ENCODE data around the gene RALGAPA1. TPM values are rescaled to one million over a fixed set of nuclear protein-coding genes. Genes with fewer than 3 reads are reported as not detected.
"Not testable (repeated sequence)": the region's sequence is repeated elsewhere in the genome, so short reads cannot be mapped to it uniquely, and the experiment has no call there.

The RALGAPA1 gene
- total RNA-seq, 6 experiments from 2014 or later = 12.1 to 16.1 (median 13.2) TPM

DNA sequence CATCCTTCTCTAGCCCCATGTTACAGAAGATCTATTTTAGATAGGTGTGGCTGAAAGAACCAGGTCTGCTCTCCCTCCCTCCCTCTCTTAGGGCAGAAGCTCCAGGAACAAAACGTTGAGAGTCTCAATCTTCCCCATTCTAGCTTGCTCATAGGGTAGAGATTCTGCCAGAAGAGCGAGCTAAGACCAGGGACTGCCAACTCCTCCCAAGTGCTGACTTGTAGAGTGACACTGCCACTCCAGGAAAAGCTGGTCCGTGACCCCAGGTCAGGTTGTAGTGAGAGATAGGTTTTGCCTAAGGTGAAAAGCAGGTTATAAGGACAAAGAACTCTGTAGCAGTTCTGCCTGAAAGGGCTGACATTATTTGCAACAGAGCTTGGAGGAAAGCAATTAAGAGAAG, 201.7 kb downstream of the RALGAPA1 start:
- Mint-ChIP-seq H3K36me3 (ENCODE audit: low read depth) (peaks cover 31% of the 10 kb centered on the region), H3K27ac (no peak overlapping the region), H3K4me1 (ENCODE audit: low read depth) (no peaks in the 10 kb centered on the region), H3K27me3 (ENCODE audit: insufficient read depth) (peaks cover 4% of the 10 kb centered on the region), H3K9me3 (peaks cover 13% of the 10 kb centered on the region), H3K4me3 (no peak overlapping the region)
- DNase-seq = no peak
- TF ChIP-seq, protein P1, sequence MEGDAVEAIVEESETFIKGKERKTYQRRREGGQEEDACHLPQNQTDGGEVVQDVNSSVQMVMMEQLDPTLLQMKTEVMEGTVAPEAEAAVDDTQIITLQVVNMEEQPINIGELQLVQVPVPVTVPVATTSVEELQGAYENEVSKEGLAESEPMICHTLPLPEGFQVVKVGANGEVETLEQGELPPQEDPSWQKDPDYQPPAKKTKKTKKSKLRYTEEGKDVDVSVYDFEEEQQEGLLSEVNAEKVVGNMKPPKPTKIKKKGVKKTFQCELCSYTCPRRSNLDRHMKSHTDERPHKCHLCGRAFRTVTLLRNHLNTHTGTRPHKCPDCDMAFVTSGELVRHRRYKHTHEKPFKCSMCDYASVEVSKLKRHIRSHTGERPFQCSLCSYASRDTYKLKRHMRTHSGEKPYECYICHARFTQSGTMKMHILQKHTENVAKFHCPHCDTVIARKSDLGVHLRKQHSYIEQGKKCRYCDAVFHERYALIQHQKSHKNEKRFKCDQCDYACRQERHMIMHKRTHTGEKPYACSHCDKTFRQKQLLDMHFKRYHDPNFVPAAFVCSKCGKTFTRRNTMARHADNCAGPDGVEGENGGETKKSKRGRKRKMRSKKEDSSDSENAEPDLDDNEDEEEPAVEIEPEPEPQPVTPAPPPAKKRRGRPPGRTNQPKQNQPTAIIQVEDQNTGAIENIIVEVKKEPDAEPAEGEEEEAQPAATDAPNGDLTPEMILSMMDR (IDR thresholded peaks at IDR 0.05) = no peak

DNA sequence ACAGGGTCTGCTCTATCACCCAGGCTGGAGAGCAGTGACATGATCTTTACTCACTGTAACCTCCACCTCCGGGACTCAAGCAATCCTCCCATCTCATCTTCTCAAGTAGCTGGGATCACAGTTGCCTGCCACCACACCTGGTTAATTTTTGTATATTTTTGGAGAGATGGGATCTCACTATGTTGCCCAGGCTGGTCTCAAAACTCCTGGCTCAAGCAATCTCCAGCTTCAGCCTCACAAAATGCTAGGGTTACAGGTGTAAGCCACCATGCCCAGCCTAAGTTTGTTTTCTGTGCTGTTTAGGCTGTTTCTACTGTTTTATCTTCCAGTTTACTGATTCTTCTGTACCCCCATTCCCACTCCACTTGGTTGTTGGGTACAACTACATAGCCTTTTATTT, 208.8 kb downstream of the RALGAPA1 start:
- TF ChIP-seq, protein P1 (IDR thresholded peaks at IDR 0.05) = no peak
- DNase-seq = no peak
- no peak overlapping the region for H3K27ac Mint-ChIP-seq
- no peaks in the 10 kb centered on the region for H3K9me3 Mint-ChIP-seq
- no peak overlapping the region for H3K4me3 Mint-ChIP-seq
- no peaks in the 10 kb centered on the region for H3K27me3 Mint-ChIP-seq (ENCODE audit: insufficient read depth)
- H3K36me3 Mint-ChIP-seq (ENCODE audit: low read depth) = peaks cover 34% of the 10 kb centered on the region
- no peaks in the 10 kb centered on the region for H3K4me1 Mint-ChIP-seq (ENCODE audit: low read depth)

DNA sequence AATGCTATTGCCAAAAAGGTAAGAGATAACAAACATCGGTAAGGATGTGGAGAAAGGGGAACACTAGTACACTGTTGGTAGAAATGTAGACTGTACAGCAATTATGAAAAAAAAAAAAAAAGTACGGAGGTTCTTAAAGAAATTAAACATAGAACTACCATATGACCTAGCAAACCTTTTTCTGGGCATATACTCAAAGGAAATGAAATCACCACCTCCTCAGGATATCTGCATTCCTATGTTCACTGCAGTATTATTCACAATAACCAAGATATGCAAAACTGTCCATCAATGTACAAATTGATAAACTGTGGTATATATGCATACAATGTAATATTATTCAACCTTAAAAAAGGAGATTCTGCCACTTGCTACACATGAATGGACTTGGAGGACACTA, 214.5 kb downstream of the RALGAPA1 start:
- peaks cover 25% of the 10 kb centered on the region for H3K36me3 Mint-ChIP-seq (ENCODE audit: low read depth)
- H3K27ac Mint-ChIP-seq = no peak overlapping the region
- H3K9me3 Mint-ChIP-seq = no peaks in the 10 kb centered on the region
- H3K4me1 Mint-ChIP-seq (ENCODE audit: low read depth) = 0 out of 2 replicates have a peak, but pooled peaks cover 6% of the 10 kb centered on the region
- TF ChIP-seq, protein P1 (IDR thresholded peaks at IDR 0.05) = no peak
- no peak for DNase-seq
- H3K27me3 Mint-ChIP-seq (ENCODE audit: insufficient read depth) = no peaks in the 10 kb centered on the region
- H3K4me3 Mint-ChIP-seq = no peak overlapping the region

DNA sequence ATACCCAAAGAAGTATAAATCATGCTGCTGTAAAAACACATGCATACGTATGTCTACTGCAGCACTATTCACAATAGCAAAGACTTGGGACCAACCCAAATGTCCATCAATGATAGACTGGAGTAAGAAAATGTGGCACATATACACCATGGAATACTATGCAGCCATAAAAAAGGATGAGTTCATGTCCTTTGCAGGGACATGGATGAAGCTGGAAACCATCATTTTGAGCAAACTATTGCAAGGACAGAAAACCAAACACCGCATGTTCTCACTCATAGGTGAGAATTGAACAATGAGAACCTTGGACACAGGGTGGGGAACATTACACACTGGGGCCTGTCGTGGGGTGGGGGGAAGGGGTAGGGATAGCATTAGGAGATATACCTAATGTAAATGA, 221.7 kb downstream of the RALGAPA1 start:
- not testable (repeated sequence) for H3K27me3 Mint-ChIP-seq (ENCODE audit: insufficient read depth); DNase-seq; H3K4me3 Mint-ChIP-seq; H3K9me3 Mint-ChIP-seq; H3K27ac Mint-ChIP-seq; H3K4me1 Mint-ChIP-seq (ENCODE audit: low read depth)
- H3K36me3 Mint-ChIP-seq (ENCODE audit: low read depth) = peaks cover 24% of the 10 kb centered on the region

DNA sequence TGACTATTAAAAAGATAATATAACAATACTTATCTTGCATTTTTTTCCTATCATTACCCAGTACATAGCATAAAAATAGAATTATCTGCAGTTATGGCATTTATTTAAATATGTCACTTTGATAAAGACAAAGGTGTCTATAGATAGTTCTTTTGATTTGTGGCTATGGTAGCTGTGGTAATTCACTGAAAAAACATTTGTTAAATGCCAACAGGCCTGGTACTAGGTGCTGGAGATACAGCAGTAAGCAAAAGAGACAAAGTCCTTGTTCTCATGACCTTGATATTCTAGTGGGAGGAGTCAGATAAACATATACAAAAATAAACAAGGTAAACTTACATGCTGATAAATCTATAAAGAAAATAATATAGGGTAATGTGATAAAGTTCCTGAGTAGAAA, 230.5 kb downstream of the RALGAPA1 start:
- Mint-ChIP-seq H3K27me3 (ENCODE audit: insufficient read depth) (no peaks in the 10 kb centered on the region), H3K4me3 (no peak overlapping the region), H3K27ac (no peak overlapping the region), H3K4me1 (ENCODE audit: low read depth) (no peaks in the 10 kb centered on the region), H3K9me3 (no peaks in the 10 kb centered on the region), H3K36me3 (ENCODE audit: low read depth) (0 out of 2 replicates have a peak, but pooled peaks cover 5% of the 10 kb centered on the region)
- TF ChIP-seq, protein P1 (IDR thresholded peaks at IDR 0.05) = no peak
- DNase-seq = no peak

DNA sequence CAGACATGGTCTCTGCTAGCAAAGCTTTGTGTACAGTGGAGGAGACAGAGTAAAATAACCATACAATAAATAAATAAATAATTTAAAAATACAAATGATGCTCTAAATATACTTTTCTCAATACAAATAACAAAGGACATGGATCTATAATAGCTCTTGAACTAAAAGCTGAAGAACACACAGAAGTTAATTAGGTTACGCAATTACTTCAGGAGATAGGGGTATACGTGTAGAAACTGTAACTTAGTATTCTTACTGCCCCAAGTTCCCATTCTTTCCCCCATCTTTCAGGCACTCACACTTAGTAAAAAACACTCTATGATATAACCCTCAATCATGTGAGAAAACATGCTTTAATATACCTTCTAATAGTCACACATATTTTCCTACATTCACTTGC, 231.0 kb downstream of the RALGAPA1 start:
- TF ChIP-seq, protein P1 (IDR thresholded peaks at IDR 0.05) = no peak
- Mint-ChIP-seq H3K36me3 (ENCODE audit: low read depth) (no peaks in the 10 kb centered on the region), H3K9me3 (no peaks in the 10 kb centered on the region), H3K4me3 (no peak overlapping the region), H3K4me1 (ENCODE audit: low read depth) (no peaks in the 10 kb centered on the region), H3K27me3 (ENCODE audit: insufficient read depth) (no peaks in the 10 kb centered on the region), H3K27ac (no peak overlapping the region)
- DNase-seq = no peak

All from HFFc6 (cell line).